Nephron (organoid): ENCODE results near the gene STAT4.

ENCODE experiments used
- H3K27ac Mint-ChIP-seq, 3 experiments: 2 replicates each; pipeline ENCODE4 v1.8.0; 2020; ENCODE audit warnings: mixed read lengths in 3 of 3, mild to moderate bottlenecking in 2 of 3, moderate library complexity in 1 of 3
- H3K27me3 Mint-ChIP-seq: 2 replicates; pipeline ENCODE4 v1.8.0; 2021; ENCODE audit warnings: low read depth, mild to moderate bottlenecking, moderate library complexity, mixed read lengths
- H3K36me3 Mint-ChIP-seq: 2 replicates; pipeline ENCODE4 v1.8.0; 2020; ENCODE audit warnings: low read depth, mixed read lengths
- H3K4me1 Mint-ChIP-seq: 2 replicates; pipeline ENCODE4 v1.8.0; 2020; ENCODE audit warnings: mixed read lengths
- H3K4me3 Mint-ChIP-seq, 3 experiments: 2 replicates each; pipeline ENCODE4 v1.8.0; 2020; ENCODE audit warnings: mild to moderate bottlenecking in 3 of 3, mixed read lengths in 3 of 3, moderate library complexity in 2 of 3
- H3K9me3 Mint-ChIP-seq: 2 replicates; pipeline ENCODE4 v1.8.0; 2020; ENCODE audit warnings: mixed read lengths
- CTCF ChIP-seq, 3 experiments: fragments of 200-600 bp; sonication (generic); IDR thresholded peaks; one replicate each; pipeline ENCODE4 v1.5.0; 2021; ENCODE audit warnings: antibody characterized with exemption in 3 of 3; ENCODE audit not compliant: unreplicated experiment in 3 of 3

STAT4 gene

DNA sequence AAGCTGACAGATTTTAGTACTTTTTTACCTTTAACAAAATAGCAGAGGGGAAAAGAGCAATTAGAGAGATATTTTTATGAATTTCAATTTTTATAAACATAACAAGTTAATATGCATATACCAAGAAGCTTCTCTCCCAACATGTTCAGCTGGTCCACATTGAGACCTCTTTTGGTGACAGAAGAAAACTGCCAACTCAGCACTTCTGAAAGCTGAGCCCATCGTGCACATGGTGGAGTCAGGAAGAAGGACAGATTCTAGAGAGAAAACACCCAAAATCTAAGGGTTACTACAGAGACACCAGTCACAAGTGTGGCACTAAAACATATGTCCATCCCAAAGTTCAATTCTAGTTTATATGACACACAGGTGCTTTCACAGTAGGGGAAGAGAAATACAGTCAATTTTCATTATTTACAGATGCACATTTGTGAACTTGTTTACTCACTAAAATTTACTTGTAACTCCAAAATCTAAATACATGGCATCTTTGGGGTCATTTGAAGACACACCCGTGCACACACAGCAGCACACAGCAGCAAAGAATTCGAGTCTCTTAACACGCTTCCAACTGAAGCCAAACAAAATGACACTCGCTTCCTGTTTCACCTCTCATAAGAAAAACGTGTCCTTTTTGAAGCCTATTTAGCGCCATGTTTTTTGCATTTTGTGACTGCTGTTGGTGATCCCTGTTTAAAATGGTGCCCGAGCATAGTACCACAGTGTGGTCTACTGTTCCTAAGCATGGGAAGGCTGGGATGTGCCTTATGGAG, 168.3 kb downstream of the STAT4 start:
- Mint-ChIP-seq H3K27ac (peak overlapping the region in 1 of 3 experiments; percentile 98), H3K4me3 (no peak overlapping the region)
- TF ChIP-seq CTCF (IDR thresholded peaks at IDR 0.05; ENCODE audit: unreplicated experiment in 3 of 3), result no peak

GRCh38 chr2:190981733-190982132, 169.1 kb downstream of the STAT4 start:
- Mint-ChIP-seq H3K27ac (peak overlapping the region in 2 of 3 experiments; percentile 93 to 98), H3K4me3 (no peak overlapping the region), H3K4me1 (peaks cover 34% of the 10 kb centered on the region), H3K27me3 (peaks cover 4% of the 10 kb centered on the region), H3K36me3 (peaks cover 96% of the 10 kb centered on the region), H3K9me3 (peaks cover 2% of the 10 kb centered on the region)
- TF ChIP-seq CTCF (IDR thresholded peaks at IDR 0.05; ENCODE audit: unreplicated experiment in 3 of 3), result no peak

More for the DNA sequence above, 168.3 kb downstream of the STAT4 start:
- peaks cover 2% of the 10 kb centered on the region for H3K9me3 Mint-ChIP-seq
- H3K36me3 Mint-ChIP-seq, result peaks cover 97% of the 10 kb centered on the region
- H3K4me1 Mint-ChIP-seq, result peaks cover 34% of the 10 kb centered on the region
- H3K27me3 Mint-ChIP-seq, result peaks cover 4% of the 10 kb centered on the region

GRCh38 chr2:190981333-190981732, 169.5 kb downstream of the STAT4 start:
- H3K27ac Mint-ChIP-seq, result peak overlapping the region; percentile 93 to 98 (median 95)
- peaks cover 2% of the 10 kb centered on the region for H3K9me3 Mint-ChIP-seq
- H3K4me3 Mint-ChIP-seq, result peak overlapping the region in 1 of 3 experiments; percentile 26
- peaks cover 34% of the 10 kb centered on the region for H3K4me1 Mint-ChIP-seq
- no peak for TF ChIP-seq CTCF (IDR thresholded peaks at IDR 0.05; ENCODE audit: unreplicated experiment in 3 of 3)
- H3K36me3 Mint-ChIP-seq, result peaks cover 97% of the 10 kb centered on the region
- H3K27me3 Mint-ChIP-seq, result peaks cover 4% of the 10 kb centered on the region

- H3K27me3 Mint-ChIP-seq, result peaks cover 4% of the 10 kb centered on the region
- peaks cover 95% of the 10 kb centered on the region for H3K36me3 Mint-ChIP-seq
- H3K9me3 Mint-ChIP-seq, result peaks cover 2% of the 10 kb centered on the region
- H3K4me1 Mint-ChIP-seq, result peaks cover 34% of the 10 kb centered on the region
- TF ChIP-seq CTCF (IDR thresholded peaks at IDR 0.05; ENCODE audit: unreplicated experiment in 3 of 3), result no peak
- H3K4me3 Mint-ChIP-seq, result peak overlapping the region; percentile 16 to 67 (median 63)
- H3K27ac Mint-ChIP-seq, result peak overlapping the region; percentile 93 to 98 (median 95)
Measured at GRCh38 chr2:190980630-190981209, 170.1 kb downstream of the STAT4 start.

DNA sequence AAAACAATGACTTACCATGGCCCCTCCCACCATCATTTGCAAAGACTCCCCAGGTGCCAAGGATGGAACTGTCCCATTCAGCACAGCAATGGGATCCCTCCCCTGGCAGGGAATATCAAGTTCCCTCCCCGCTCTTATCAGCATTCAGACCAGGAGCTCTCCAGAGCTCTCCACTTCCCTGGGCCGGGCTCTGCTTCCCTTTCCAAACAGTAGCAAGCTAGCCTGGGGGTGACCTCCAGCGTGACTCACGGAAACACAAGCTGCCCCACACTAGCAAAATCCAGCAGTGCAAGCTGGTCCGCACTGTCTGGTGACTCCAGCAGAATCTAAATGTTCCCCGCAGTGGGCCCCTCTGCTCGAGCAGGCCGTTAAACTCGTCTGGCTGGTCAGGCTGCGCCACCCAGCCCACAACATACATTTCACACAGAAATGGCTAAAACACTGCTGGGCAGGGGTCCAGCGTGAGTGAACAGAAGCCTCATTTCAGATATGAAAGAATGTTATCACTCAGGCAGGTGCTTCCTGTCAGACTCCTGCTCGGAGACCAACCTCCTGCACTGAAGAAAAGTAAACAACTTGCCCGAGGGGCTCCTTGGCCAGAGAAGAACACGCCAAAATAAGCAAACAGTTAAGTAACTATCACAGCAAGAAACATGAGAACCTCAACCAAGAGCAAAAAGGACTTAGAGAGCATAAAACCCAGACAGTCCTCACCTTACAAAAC, 170.7 kb downstream of the STAT4 start:
- no peak for TF ChIP-seq CTCF (IDR thresholded peaks at IDR 0.05; ENCODE audit: unreplicated experiment in 3 of 3)
- peaks cover 4% of the 10 kb centered on the region for H3K27me3 Mint-ChIP-seq
- peak overlapping the region; percentile 93 to 98 (median 95) for H3K27ac Mint-ChIP-seq
- H3K36me3 Mint-ChIP-seq, result peaks cover 95% of the 10 kb centered on the region
- peaks cover 34% of the 10 kb centered on the region for H3K4me1 Mint-ChIP-seq
- H3K9me3 Mint-ChIP-seq, result peaks cover 2% of the 10 kb centered on the region
- H3K4me3 Mint-ChIP-seq, result peak overlapping the region; percentile 16 to 67 (median 63)
